GM12864 (cell line): Measurements from ENCODE around the gene ARFGEF3.

Experiments used
- DNase-seq: peaks from one replicate; pipeline ENCODE4 v3.0.0-alpha.2; 2011; ENCODE audit warnings: low read depth
- H3K4me3 ChIP-seq: 2 replicates; pipeline ENCODE4 v1.5.1; 2011; ENCODE audit warnings: mild to moderate bottlenecking, low read depth, low read length, control low read depth
- CTCF ChIP-seq: IDR thresholded peaks from 2 replicates; pipeline ENCODE4 v1.5.1; 2011; ENCODE audit warnings: low read depth, mild to moderate bottlenecking, moderate library complexity, low read length, control low read depth, inconsistent platforms; ENCODE audit errors: missing control alignments

Gene ARFGEF3

GRCh38 chr6:138387577-138388368 lies 226.0 kb downstream of the ARFGEF3 start:
- no peak for DNase-seq
- TF ChIP-seq CTCF = no peak
- no peak overlapping the region for H3K4me3 ChIP-seq

- TF ChIP-seq CTCF = no peak
These were observed 227.8 kb downstream of the ARFGEF3 start for GRCh38 chr6:138389551-138389950.

More at GRCh38 chr6:138389551-138389950, 227.8 kb downstream of the ARFGEF3 start:
- DNase-seq = no peak
- no peak overlapping the region for H3K4me3 ChIP-seq
